ENCODE measurements around the gene AIF1.

The AIF1 gene

GRCh38 chr6:31665501-31666336 is 50.7 kb downstream of the AIF1 start, which contains the start of gene CSNK2B:
Gene CSNK2B, plus strand, starts transcription at chr6:31666080. Its CDS starts 752 bp downstream, at chr6:31666832.
- DNase-seq: peak; percentile 98

GRCh38 chr6:31666337-31666965 is 51.4 kb downstream of the AIF1 start:
- DNase-seq: no peak

All from NCI-H2227 treated with DMSO at 0.1 percent for 48 hours (cell line).